Hepatocyte (in vitro differentiated cells): ENCODE results near the gene ERC2.

ENCODE experiments used
- EZH2 ChIP-seq: fragments of 200-600 bp; sonication (generic); IDR thresholded peaks from 2 replicates; pipeline ENCODE4 v1.6.1; 2016; ENCODE audit warnings: antibody characterized with exemption, mild to moderate bottlenecking, borderline replicate concordance
- TF ChIP-seq, protein P1 (sequence below): fragments of 200-600 bp; sonication (generic); IDR thresholded peaks from 2 replicates; pipeline ENCODE4 v1.5.1; 2016; ENCODE audit warnings: antibody characterized with exemption, mild to moderate bottlenecking; ENCODE audit not compliant: poor library complexity

DNA sequence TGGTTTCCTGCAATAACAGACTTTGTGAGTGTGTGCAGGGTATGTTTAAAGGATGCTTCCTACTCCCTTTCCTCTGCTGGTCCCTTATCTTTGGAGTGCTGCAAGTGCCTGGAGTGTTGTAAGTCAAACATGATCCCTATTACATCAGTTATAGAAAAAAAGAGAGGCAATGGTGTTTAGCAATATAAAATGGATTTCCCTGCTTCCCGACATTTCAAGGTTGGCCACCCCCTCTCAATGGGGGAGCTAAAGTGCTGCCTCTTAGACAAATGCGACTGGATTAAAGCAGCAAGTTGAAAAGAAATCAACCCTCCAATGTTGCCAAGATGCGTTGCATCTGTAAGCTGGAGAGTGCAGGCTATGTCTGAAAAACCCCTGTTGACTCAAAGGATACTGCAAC lies 778.1 kb downstream of the ERC2 start:
- TF ChIP-seq, protein P1, sequence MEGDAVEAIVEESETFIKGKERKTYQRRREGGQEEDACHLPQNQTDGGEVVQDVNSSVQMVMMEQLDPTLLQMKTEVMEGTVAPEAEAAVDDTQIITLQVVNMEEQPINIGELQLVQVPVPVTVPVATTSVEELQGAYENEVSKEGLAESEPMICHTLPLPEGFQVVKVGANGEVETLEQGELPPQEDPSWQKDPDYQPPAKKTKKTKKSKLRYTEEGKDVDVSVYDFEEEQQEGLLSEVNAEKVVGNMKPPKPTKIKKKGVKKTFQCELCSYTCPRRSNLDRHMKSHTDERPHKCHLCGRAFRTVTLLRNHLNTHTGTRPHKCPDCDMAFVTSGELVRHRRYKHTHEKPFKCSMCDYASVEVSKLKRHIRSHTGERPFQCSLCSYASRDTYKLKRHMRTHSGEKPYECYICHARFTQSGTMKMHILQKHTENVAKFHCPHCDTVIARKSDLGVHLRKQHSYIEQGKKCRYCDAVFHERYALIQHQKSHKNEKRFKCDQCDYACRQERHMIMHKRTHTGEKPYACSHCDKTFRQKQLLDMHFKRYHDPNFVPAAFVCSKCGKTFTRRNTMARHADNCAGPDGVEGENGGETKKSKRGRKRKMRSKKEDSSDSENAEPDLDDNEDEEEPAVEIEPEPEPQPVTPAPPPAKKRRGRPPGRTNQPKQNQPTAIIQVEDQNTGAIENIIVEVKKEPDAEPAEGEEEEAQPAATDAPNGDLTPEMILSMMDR: no peak
- TF ChIP-seq EZH2: no peak
